ENCODE measurements around the gene LAPTM4A.

LAPTM4A gene

GRCh38 chr2:20001361-20001863 lies 50.0 kb downstream of the LAPTM4A start:
- Histone ChIP-seq H3K79me2 (ENCODE audit: insufficient read depth, low read length) (no peaks in the 10 kb centered on the region), H3K36me3 (ENCODE audit: insufficient read depth, low read length) (no peaks in the 10 kb centered on the region), H3K4me3 (ENCODE audit: low read depth, low read length, poor library complexity, severe bottlenecking) (no peak overlapping the region), H4K20me1 (ENCODE audit: insufficient read depth, low read length) (no peaks in the 10 kb centered on the region), H3K27me3 (ENCODE audit: insufficient read depth, low read length) (peaks cover 7% of the 10 kb centered on the region; the same call in 1 of the 2 replicates), H3K27ac (ENCODE audit: low read depth, low read length, poor library complexity, severe bottlenecking) (no peak overlapping the region), H3K9me2 (ENCODE audit: low read depth, low read length) (no peaks in the 10 kb centered on the region), H3K4me1 (ENCODE audit: insufficient read depth, low read length, severe bottlenecking) (no peaks in the 10 kb centered on the region), H3K9me3 (ENCODE audit: low read length) (no peaks in the 10 kb centered on the region), H3F3A (ENCODE audit: insufficient read depth, low read length) (no peaks in the 10 kb centered on the region), H3K4me2 (ENCODE audit: low read length) (no peak overlapping the region), H3K9ac (ENCODE audit: low read length) (no peak overlapping the region), H2AFZ (ENCODE audit: low read length) (no peak overlapping the region)
- TF ChIP-seq CTCF (IDR thresholded peaks at IDR 0.05; ENCODE audit: low read length) (no peak), EZH2 (IDR thresholded peaks at IDR 0.05; ENCODE audit: borderline replicate concordance, low read length) (no peak)

- no peak overlapping the region for H3K27ac ChIP-seq (ENCODE audit: low read depth, low read length, poor library complexity, severe bottlenecking)
- TF ChIP-seq CTCF (IDR thresholded peaks at IDR 0.05; ENCODE audit: low read length): no peak
- TF ChIP-seq EZH2 (IDR thresholded peaks at IDR 0.05; ENCODE audit: borderline replicate concordance, low read length): no peak
- H3K9me2 ChIP-seq (ENCODE audit: low read depth, low read length): no peaks in the 10 kb centered on the region
- H3K9ac ChIP-seq (ENCODE audit: low read length): no peak overlapping the region
- no peaks in the 10 kb centered on the region for H3K79me2 ChIP-seq (ENCODE audit: insufficient read depth, low read length)
- H3K36me3 ChIP-seq (ENCODE audit: insufficient read depth, low read length): no peaks in the 10 kb centered on the region
- no peak overlapping the region for H3K4me2 ChIP-seq (ENCODE audit: low read length)
- peaks cover 14% of the 10 kb centered on the region for H3K4me1 ChIP-seq (ENCODE audit: insufficient read depth, low read length, severe bottlenecking)
- H2AFZ ChIP-seq (ENCODE audit: low read length): no peak overlapping the region
- no peaks in the 10 kb centered on the region for H4K20me1 ChIP-seq (ENCODE audit: insufficient read depth, low read length)
- no peak overlapping the region for H3K4me3 ChIP-seq (ENCODE audit: low read depth, low read length, poor library complexity, severe bottlenecking)
- no peaks in the 10 kb centered on the region for H3K27me3 ChIP-seq (ENCODE audit: insufficient read depth, low read length)
- no peaks in the 10 kb centered on the region for H3F3A ChIP-seq (ENCODE audit: insufficient read depth, low read length)
- H3K9me3 ChIP-seq (ENCODE audit: low read length): no peaks in the 10 kb centered on the region
Measured at GRCh38 chr2:19993731-19994130, 57.7 kb downstream of the LAPTM4A start.

GRCh38 chr2:19991895-19992294 lies 59.5 kb downstream of the LAPTM4A start:
- Histone ChIP-seq H3K79me2 (ENCODE audit: insufficient read depth, low read length) (no peaks in the 10 kb centered on the region), H3F3A (ENCODE audit: insufficient read depth, low read length) (no peaks in the 10 kb centered on the region), H3K9ac (ENCODE audit: low read length) (no peak overlapping the region), H4K20me1 (ENCODE audit: insufficient read depth, low read length) (no peaks in the 10 kb centered on the region), H3K9me2 (ENCODE audit: low read depth, low read length) (no peaks in the 10 kb centered on the region), H3K36me3 (ENCODE audit: insufficient read depth, low read length) (no peaks in the 10 kb centered on the region), H3K27ac (ENCODE audit: low read depth, low read length, poor library complexity, severe bottlenecking) (no peak overlapping the region), H2AFZ (ENCODE audit: low read length) (no peak overlapping the region), H3K4me2 (ENCODE audit: low read length) (no peak overlapping the region), H3K4me3 (ENCODE audit: low read depth, low read length, poor library complexity, severe bottlenecking) (no peak overlapping the region), H3K27me3 (ENCODE audit: insufficient read depth, low read length) (no peaks in the 10 kb centered on the region), H3K9me3 (ENCODE audit: low read length) (no peaks in the 10 kb centered on the region), H3K4me1 (ENCODE audit: insufficient read depth, low read length, severe bottlenecking) (peaks cover 25% of the 10 kb centered on the region)
- TF ChIP-seq CTCF (IDR thresholded peaks at IDR 0.05; ENCODE audit: low read length): no peak
- TF ChIP-seq EZH2 (IDR thresholded peaks at IDR 0.05; ENCODE audit: borderline replicate concordance, low read length): no peak
